Cardiac muscle cell (in vitro differentiated cells and primary cell): ENCODE measurements around the gene BCL11A. TPM values are rescaled to one million over a fixed set of nuclear protein-coding genes. Genes with fewer than 3 reads are reported as not detected.

ENCODE experiments used
- DNase-seq, 2 donors: peaks; one replicate each; pipeline versions ENCODE4 v3.0.0 to v3.0.0-alpha.2; 2010 to 2017; ENCODE audit warnings: low read depth in 1 of 2, low spot score in 1 of 2
- H3K27ac ChIP-seq: fragments of 200-600 bp; sonication (generic); 2 replicates; pipeline ENCODE4 v1.5.1; 2016
- H3K27me3 ChIP-seq: fragments of 200-600 bp; sonication (generic); 2 replicates; pipeline ENCODE4 v1.6.0; 2016; ENCODE audit warnings: control low read depth
- H3K36me3 ChIP-seq: fragments of 200-600 bp; sonication (generic); 2 replicates; pipeline ENCODE4 v1.5.1; 2016; ENCODE audit warnings: control low read depth
- H3K4me1 ChIP-seq: fragments of 200-600 bp; sonication (generic); 2 replicates; pipeline ENCODE4 v1.8.1; 2017; ENCODE audit warnings: low read depth, mild to moderate bottlenecking, mixed run types
- H3K4me3 ChIP-seq: fragments of 200-600 bp; sonication (generic); 2 replicates; pipeline ENCODE4 v1.5.1; 2016; ENCODE audit warnings: mild to moderate bottlenecking
- H3K9me3 ChIP-seq: fragments of 200-600 bp; sonication (generic); 2 replicates; pipeline ENCODE4 v1.5.1; 2017; ENCODE audit warnings: low read depth, mild to moderate bottlenecking, control low read depth
- CTCF ChIP-seq: IDR thresholded peaks from 2 replicates; pipeline ENCODE4 v1.5.1; 2012; ENCODE audit warnings: low read depth, mild to moderate bottlenecking, low read length
- polyA plus RNA-seq: library from polyadenylated mRNA; unstranded; fragments of >200 nt; fragmentation: Nextera tagmentation; extraction: Ambion mirVana; gene quantifications from 2 replicates; pipeline ENCODE4 v1.2.1, GENCODE V29; 2016
- total RNA-seq: library from RNA; depleted of rRNA; stranded (reverse); fragments of >200 nt; gene quantifications from 2 replicates; pipeline ENCODE4 v1.2.3, GENCODE V29; 2016

The BCL11A gene
- total RNA-seq (15.7 and 17.1 TPM in 2 replicates), polyA plus RNA-seq (19.8 and 20.7 TPM in 2 replicates)

DNA sequence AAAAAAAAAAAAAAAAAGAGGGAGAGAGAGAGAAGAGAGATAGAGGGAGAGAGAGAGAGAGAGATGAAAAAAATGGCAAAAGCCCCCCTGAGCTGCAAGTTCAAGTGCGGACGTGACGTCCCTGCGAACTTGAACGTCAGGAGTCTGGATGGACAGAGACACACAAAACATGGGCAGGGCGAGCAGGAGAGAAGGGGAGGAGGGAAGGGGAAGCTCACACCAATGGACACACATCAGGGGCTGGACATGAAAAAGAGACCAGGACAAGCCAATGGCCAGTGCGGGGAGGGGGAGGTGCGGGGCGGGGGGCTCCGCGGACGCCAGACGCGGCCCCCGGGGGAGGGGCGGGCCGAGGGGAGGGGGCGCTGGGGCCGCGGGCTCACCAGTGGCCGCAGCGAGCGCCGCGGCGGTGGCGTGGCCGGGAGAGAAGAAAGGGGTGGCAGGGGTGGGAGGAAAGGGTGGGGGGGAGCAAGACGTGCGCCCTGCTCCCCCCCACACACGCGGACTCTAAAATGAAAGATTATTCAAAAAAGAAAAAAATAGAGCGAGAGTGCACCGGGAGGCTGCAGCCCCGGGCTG is at the start of gene BCL11A:
Gene BCL11A, minus strand, starts transcription at position 160 of the 579 bp plus-strand sequence. CDS start 384 bp downstream, outside the sequence.
- TF ChIP-seq CTCF: no peak
- no peak within 1 kb of the TSS for H3K27ac ChIP-seq
- peak; percentile 89 to 93 for DNase-seq
- no peaks in the 10 kb centered on the region for H3K36me3 ChIP-seq
- peaks cover 8% of the 10 kb centered on the region for H3K4me1 ChIP-seq
- peak within 1 kb of the TSS; percentile 87 for H3K4me3 ChIP-seq
- no peaks in the 10 kb centered on the region for H3K9me3 ChIP-seq
- H3K27me3 ChIP-seq: peaks cover 37% of the 10 kb centered on the region

GRCh38 chr2:60602828-60603532 is 49.5 kb upstream of the BCL11A start:
- H3K36me3 ChIP-seq: no peaks in the 10 kb centered on the region
- no peak for TF ChIP-seq CTCF
- no peaks in the 10 kb centered on the region for H3K9me3 ChIP-seq
- no peaks in the 10 kb centered on the region for H3K4me1 ChIP-seq
- no peak overlapping the region for H3K4me3 ChIP-seq
- H3K27ac ChIP-seq: no peak overlapping the region
- DNase-seq: no peak
- no peaks in the 10 kb centered on the region for H3K27me3 ChIP-seq

DNA sequence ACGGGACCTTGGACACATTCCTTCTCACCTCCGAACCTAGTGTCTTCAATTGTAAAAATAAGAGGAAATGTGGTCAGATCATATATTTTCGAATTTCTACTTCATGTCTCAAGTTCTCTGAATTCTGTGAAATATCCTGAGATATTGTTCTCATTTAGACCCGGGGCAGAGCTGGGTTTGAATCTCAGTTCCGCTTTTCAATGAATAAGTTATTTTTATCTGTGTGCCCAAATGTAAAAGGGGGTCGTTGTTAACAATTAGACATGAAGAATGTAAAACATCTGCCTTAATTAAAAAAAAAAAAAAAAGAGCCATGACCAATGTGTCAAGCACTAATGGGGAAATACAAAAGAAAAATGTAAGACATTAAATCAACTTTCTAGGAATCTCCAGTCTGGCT is 48.9 kb upstream of the BCL11A start:
- H3K36me3 ChIP-seq: no peaks in the 10 kb centered on the region
- H3K27ac ChIP-seq: no peak overlapping the region
- no peaks in the 10 kb centered on the region for H3K27me3 ChIP-seq
- DNase-seq: no peak
- H3K9me3 ChIP-seq: no peaks in the 10 kb centered on the region
- no peak for TF ChIP-seq CTCF
- H3K4me1 ChIP-seq: no peaks in the 10 kb centered on the region
- no peak overlapping the region for H3K4me3 ChIP-seq

GRCh38 chr2:60598271-60598670 is 44.8 kb upstream of the BCL11A start:
- TF ChIP-seq CTCF: no peak
- Histone ChIP-seq H3K27me3 (no peaks in the 10 kb centered on the region), H3K9me3 (no peaks in the 10 kb centered on the region), H3K4me1 (no peaks in the 10 kb centered on the region), H3K36me3 (no peaks in the 10 kb centered on the region), H3K4me3 (no peak overlapping the region), H3K27ac (no peak overlapping the region)
- no peak for DNase-seq

DNA sequence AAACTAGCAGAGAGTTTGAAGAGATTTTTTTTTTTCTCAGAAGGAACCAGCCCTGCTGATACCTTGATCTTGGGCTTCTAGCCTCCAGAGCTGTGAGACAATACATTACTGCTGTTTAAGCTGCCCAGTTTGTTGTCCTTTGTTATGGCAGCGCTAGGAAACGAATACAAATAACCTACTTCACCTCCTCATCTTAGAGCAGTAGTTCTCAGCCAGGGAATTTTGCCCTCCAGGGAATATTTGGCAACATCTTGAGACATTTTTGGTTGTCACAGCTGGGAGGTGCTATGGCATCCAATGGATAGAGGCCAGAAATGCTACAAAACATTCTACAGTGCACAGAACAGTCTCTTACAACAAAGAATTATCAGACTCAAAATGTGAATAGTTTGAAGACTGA is 43.9 kb upstream of the BCL11A start:
- H3K9me3 ChIP-seq: no peaks in the 10 kb centered on the region
- TF ChIP-seq CTCF: no peak
- no peaks in the 10 kb centered on the region for H3K36me3 ChIP-seq
- H3K4me1 ChIP-seq: no peaks in the 10 kb centered on the region
- no peaks in the 10 kb centered on the region for H3K27me3 ChIP-seq
- peak in 1 of 2 donors; percentile 1 for DNase-seq
- no peak overlapping the region for H3K27ac ChIP-seq
- no peak overlapping the region for H3K4me3 ChIP-seq
